K562 treated with DMSO at 1 percent for 4 hours (cell line): Measurements from ENCODE around the gene OR2W1. TPM values are rescaled to one million over a fixed set of nuclear protein-coding genes. Genes with fewer than 3 reads are reported as not detected.

Experiments used
- total RNA-seq: library from RNA; unstranded; fragments of 300-600 nt; gene quantifications from 2 replicates; pipeline ENCODE4 v1.2.3, GENCODE V29; 2022; ENCODE audit not compliant: insufficient read depth

The OR2W1 gene, protein sequence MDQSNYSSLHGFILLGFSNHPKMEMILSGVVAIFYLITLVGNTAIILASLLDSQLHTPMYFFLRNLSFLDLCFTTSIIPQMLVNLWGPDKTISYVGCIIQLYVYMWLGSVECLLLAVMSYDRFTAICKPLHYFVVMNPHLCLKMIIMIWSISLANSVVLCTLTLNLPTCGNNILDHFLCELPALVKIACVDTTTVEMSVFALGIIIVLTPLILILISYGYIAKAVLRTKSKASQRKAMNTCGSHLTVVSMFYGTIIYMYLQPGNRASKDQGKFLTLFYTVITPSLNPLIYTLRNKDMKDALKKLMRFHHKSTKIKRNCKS
- not detected in 2 replicates for total RNA-seq

DNA sequence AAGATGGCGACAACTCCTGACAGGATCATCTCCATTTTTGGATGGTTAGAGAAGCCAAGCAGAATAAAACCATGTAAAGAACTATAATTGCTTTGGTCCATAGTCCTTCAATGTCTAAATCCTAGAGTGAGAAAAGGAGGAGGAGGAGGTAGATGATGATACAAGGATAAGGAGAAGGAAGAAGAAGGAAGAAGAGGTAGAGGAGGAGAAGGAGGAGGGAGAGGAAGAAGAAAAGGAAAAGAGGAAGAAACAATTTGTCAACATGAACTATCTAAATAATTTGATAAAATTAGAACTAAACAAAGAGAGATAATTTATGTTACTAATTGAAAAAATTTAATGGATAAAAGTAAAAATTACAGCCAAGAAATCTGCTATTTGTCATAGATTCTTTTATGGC is at the start of gene OR2W1:
Gene OR2W1 (minus strand): TSS at position 101 of the 400 bp plus-strand sequence. CDS start 0 bp downstream, at position 101.

DNA sequence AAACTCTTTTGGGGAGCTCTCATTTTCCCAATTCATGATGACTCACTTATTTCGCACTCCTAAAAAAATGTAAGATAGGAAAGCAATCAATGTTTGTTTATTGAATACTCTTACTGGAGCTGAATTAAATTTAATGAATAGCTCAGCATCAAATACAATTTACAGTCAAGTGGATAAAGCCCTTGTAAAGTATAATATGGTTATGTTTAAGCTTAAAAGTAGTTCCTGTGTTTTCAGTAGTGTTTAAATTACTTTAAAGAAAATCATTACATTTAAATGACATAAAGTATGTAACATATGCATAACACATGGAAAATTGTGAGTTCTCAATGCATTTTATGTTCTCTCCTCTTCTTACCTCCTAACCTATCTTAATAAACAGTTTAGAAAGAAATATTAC is 42.2 kb upstream of the OR2W1 start, which contains the start of gene OR2B3:
Gene OR2B3 (minus strand): TSS at position 101 of the 400 bp plus-strand sequence. CDS start 65 bp downstream, at position 36.

DNA sequence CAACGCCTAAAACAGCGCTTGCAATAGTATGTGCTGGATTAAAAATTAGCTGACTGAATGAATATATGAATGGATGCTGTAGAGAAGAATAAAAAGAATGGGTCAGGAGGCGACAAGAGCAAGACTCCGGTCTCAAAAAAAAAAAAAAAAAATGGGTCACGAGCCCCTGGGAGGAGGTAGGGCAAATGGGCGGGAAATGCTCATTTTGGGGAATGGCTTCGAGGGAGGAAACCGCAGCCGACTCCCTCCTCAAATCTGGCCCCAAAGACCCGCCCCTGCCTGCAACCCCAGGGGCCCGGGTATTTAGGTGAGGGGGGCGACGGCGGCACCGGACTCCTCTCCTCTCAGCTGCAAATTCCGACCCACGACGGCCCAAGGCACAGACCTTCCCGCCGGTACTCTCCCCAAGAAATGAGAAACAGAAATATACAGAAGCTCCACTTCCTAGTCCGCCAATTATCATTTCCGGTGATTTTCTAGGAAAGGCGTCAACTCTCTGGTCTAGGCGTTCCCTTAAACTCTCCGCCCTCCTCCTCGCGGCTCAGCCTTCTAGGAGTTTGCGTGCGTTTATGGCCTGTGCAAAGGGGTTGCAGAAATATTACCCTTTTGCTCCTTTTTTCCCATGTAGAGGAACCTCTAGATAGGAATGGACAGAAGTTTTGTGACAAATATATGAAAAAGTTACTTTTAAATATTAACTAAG is 39.6 kb downstream of the OR2W1 start, which contains the start of gene ZNF311:
Gene ZNF311 (minus strand): TSS at position 133 of the 703 bp plus-strand sequence. CDS start 1,361 bp downstream, outside the sequence.

Other genes with a start within 250 kb of the OR2W1 start
- gene TRIM27, start 121.2 kb downstream of the OR2W1 start, total RNA-seq = 93.2 and 118 TPM in 2 replicates
- 4.9 and 5.8 TPM in 2 replicates for gene ZNF311, start 39.9 kb downstream of the OR2W1 start, total RNA-seq
- not detected in 2 replicates for gene OR2B3, start 42.1 kb upstream of the OR2W1 start, total RNA-seq
- gene OR2J1, start 54.3 kb upstream of the OR2W1 start, total RNA-seq = not detected in 2 replicates
- gene OR2J3, start 62.9 kb upstream of the OR2W1 start, total RNA-seq = not detected in 2 replicates
- not detected in 2 replicates for gene OR2J2, start 125.7 kb upstream of the OR2W1 start, total RNA-seq